Urothelium cell line (cell line): ENCODE measurements around the gene CELF2.
"Not testable (repeated sequence)": the region's sequence is repeated elsewhere in the genome, so short reads cannot be mapped to it uniquely, and the experiment has no call there.

ENCODE experiments used
- DNase-seq: peaks from one replicate; pipeline ENCODE4 v3.0.0; 2011; ENCODE audit warnings: low spot score, mixed read lengths
- FAIRE-seq: peaks from 2 replicates; lab custom pipeline; 2011; peaks lifted over from hg19 to GRCh38; lab: Jason Lieb, UNC

Gene CELF2

DNA sequence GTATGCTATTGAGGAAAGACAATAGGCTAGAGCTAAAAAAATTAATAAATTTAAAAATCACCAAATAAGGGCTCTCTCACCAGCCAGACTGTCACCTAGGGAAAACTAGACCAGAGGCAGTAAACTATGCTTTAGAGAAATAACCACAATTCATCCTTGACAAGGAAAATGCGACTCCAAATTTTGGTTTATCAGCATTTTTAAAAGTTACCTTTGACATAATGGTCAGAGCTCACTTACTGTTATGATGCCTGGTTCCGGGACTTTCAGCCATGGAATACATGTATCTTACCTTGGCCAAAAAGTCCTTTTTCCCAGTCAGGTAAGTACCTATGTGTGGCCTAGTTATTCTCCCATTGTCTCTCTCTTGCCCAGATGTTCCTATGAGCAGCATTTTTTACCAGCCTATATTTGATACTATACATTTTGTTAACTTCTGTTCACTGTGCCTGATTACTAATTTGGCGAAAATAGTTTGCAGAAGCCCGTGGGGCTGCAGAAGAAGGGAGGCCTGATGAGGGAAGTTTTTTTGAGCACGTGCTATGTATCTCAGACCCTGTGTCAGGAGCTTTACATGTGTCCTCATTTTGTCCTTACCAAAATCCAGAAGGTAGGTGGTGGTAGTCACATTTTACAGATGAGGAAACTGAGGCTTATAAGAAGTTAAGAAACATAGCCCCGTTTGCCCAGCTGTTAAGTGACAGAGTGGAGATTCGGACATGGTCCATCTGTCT is 149.7 kb downstream of the CELF2 start:
- no peak for FAIRE-seq
- no peak for DNase-seq

DNA sequence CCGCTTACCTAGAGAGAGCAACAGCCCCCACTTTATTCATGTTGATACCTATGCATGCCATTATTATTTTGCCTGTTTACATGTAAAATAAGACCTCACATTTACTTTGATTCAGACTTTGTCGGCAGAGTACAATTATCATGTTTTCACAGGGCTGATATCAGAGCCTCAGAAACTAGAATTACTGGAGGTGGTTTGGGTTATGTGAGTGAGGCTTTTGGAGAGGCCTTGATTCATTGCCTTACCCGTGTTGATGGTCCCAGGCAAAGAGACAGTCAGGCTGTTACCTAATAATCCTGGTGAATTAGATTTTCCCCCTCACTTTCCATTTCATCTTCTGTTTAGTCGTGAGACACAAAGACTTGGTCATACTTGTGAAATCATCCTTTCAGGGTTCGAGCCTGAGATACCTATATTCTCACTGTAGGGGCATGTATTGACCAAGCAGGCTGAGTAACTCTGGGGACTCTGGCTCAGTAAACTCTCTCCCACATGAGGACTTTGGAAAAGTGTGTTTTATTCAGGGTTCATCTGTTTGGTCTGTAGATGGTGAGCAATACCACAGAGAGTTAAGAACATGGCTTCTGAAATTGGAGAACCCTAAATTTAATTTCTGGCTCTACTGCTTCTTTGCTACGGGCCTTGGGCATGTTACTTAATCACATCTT is 150.9 kb downstream of the CELF2 start:
- DNase-seq (no peak), FAIRE-seq (no peak)

DNA sequence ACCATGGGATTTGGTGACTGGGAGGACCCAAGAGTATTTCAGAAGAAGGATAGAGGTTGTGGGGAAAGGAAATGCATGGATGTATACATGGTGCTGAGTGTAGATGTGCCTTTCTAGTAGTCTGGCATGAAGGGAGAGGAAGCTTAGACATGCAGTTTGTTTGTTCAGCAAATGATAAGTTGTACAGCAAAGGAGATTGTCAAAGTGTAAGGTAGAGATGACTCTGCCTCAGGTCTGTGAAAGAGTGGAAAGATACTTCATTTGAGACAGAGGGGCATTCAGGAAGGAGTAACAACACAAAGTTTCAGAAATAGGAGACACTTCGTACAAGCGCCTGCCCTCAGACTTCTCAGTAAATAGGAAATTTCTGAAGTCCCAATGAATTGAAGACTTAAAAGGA is 152.3 kb downstream of the CELF2 start:
- DNase-seq (no peak), FAIRE-seq (no peak)

DNA sequence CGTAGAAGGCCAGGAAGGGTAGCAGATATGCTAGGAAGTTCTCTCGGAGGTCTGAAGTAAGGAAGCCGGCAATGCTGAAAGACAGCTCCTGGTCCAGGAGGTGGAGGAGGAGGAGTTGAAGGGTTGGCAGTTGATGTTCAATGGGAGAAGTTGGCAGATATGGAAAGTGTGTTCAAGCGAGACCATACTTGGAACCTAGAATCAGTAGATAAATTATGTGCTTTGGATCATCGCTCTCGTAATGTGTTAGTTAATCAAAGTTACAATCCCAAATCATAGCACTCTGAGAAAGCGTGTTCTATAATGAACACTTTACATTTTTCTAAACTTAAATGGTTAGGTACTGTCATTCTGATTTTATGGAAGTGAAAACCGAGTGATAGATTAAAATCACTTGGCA is 152.9 kb downstream of the CELF2 start:
- DNase-seq (no peak), FAIRE-seq (no peak)

DNA sequence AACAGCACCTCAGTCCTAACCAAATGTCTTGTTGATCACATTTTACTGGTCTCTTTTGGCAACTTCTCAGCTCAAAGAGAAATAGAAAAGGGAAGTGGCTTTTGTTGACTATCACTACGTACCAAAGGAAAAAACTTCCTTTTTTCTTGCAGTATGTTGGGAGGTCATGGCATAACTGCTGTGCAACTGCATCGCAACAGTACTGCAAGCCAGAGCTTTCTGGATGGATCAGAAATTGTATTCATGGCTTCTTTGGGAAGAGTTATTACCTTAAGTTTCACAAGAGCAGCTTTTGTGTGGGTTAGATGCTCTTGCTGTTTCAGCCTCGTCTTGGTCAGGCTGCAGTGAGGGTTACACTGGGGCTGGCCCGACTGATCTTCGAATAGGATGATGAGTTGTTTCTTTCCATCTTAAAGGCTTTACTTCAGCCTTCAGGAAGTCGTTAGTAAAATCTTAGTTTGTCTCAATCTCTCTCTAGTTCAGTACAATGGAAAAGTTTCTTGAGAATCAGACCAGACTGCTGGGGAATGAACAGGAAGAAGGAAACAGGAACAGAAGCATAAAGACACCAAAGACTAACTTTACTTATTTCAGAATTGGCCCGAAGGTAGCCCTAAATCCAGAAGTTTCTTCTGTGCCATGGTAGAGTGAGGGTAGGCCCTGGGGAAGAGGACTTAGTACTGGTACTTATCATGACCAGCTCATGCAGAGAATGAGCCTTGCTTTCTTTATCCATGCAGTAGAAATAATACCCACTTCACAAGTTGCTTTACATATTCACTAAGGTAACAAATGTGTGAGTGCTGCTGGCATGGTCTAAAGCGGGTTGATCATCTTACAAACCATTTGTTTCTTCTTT is 153.6 kb downstream of the CELF2 start:
- FAIRE-seq (no peak), DNase-seq (no peak)

DNA sequence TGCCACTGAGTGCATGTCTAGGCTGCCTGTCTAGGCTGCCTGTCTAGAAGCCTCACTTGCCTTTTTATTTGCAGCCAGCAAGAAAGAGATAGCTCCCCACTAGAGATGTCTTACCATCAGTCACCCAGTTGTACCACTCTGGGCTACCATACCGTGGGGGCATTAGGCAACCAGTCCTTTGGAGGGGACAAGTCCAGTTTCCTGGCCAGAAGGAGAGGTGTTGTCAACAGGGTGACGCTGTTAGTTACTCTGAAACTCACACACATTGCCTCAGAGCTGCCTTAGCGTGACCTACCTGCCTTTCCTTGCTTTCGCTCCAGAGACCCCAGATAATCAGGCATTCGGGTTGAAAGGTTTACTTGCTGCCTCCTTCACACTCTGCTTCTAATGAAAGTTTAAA is 155.4 kb downstream of the CELF2 start:
- FAIRE-seq, result no peak
- DNase-seq, result no peak

DNA sequence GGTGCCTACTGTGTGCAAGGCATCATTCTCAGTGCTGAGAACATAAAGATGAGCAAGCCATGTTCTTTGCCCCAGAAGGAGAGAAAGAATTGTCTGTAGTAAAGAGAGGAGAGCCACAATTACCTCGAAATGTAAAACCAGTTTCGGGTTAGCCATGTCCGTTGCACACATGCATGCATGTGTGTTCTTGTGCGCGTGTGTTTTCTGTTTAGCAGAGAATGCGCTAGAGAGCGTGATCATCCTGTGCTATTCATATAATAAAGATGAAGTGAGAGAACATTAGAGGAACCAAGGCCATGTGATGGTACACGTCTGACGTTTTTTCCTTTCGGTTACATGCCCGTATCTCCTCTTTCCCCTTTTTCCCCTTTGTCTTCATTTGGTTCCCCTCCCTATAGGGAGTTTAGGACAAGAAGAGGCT is 158.2 kb downstream of the CELF2 start:
- FAIRE-seq (no peak), DNase-seq (no peak)

DNA sequence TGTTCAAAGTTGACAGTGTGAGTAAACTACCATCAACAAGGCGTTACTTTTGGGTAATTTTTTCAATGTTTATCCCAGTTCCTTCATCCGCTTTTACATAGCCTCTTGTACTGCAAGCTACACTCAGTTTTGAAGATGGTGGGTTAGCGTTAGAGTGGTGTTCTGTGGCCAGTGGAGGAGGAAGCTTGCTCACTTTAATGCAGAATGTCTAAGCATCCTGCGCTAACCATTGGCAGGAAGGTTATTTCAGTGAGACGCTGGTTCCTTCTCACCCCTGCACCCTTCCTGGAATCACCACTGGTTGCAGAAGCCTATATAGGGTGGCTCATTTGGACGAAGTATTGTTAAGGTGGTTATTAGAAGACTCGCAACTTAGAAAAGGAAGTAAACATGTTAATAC is 159.1 kb downstream of the CELF2 start:
- DNase-seq (no peak), FAIRE-seq (no peak)

DNA sequence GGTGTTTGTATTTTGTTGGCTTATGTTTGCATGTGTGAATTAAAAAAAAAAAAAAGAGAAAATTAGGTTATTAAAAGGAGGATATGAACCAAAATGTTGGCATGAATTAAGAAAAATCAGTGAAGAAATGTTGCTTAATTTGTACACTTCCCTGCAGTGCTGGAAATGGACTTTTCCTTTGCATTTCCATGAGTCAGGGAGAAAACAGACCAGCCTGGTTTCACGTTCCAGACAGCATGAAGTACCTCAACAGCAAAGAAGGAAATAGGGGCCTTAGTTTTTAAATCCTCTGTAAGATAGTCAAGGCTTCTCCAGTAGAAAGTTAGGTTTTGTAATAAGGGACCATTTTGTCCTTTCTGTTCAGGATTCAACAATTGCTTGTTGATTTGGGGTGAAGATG is 159.7 kb downstream of the CELF2 start:
- no peak for FAIRE-seq

DNA sequence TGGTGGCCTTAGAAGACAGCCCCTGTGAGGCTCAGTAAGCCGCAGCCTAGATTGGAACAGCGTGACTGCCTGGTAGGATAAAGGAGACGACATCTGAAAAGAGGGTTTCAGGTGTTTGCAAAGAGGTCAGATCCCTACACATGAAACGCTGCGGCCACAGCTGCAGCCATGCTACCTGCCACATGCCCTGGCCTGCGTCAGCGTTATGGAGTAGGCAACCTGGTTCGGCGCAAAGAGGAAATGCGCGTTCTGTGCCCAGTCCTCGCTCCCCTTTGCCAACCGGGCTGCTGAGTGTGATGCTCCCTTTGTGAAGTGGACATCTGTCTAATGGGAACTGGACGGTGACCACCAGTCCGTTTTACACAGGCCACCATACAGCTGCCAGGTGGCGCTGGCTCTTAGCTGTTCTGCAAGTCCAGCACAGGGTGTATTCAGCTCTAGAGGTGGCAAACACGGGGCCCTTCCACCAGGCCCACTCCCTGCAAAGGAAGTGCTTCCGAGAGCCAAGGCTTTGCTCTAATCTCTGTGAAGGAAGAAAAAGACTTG is 160.3 kb downstream of the CELF2 start:
- no peak for FAIRE-seq
- DNase-seq, result no peak

More for the DNA sequence above, 159.7 kb downstream of the CELF2 start:
- DNase-seq, result no peak

DNA sequence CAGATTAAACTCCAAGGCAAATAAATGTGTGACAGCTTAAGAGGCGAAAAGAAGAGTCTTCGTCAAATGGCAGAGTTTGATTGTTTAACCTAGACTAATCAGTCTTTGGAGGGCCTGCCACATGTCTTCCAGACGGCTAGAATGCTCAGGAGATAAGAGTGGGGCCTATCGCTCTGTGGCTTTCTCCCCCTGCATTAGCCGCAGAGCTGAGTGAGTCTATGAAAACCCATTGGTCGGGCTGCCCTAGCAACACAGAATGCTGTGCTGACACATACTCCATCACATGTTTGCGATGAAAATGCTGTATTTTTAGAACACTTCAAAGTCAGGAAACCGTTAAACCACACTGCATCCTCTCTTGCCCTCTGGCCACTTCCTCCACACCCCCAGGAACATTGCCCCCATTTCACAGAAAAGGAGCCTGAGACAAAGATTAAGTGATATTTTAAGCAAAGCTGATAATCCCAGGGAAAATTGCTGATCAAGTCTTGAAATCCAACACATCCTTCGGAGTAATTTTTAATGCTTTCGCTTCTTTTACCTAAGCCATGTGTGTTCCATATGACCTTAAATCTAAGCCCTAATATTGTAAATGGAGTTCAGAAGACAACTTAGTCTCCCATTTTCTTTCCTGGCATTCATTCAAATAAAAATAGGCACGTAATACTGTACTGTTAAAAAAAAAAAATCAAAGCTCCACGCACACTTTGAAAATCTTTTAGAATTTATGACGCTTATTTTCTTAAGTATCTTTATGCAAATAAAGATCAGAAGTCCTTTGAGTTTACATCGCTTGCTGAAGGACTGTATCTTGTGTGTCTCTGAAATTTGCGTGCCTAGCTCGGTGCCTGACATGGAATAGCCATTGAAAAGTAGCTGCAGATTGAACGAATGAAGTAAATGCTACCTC is 161.2 kb downstream of the CELF2 start:
- DNase-seq (no peak), FAIRE-seq (no peak)

DNA sequence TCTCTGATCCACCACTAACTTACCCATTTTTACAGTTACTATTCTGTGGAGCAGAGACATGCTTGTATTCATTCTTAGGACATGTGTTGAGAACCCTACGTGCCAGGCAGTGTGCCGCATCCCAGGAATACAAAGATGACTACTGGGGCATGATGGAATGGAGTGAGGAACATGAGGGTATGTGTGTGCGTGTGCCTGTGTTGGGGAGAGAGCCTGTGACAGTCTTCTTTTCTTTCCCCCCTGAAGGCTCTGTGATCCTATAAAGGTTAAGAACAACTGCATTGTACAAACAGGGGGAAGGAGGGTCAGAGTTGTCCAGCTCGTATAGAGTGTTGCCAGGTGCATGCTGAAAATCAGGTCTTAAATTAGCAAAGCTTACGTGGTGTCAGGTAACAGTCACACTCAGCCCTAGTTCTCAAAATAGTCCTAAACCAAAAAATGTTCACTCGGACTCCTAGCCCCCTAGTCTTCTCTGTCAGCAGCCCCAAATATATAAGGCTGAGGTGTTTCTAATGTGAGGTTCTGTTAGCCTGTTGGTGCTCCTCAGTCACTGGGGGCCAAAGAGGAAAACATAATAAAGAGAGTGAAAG is 161.9 kb downstream of the CELF2 start:
- DNase-seq, result no peak
- FAIRE-seq, result no peak

DNA sequence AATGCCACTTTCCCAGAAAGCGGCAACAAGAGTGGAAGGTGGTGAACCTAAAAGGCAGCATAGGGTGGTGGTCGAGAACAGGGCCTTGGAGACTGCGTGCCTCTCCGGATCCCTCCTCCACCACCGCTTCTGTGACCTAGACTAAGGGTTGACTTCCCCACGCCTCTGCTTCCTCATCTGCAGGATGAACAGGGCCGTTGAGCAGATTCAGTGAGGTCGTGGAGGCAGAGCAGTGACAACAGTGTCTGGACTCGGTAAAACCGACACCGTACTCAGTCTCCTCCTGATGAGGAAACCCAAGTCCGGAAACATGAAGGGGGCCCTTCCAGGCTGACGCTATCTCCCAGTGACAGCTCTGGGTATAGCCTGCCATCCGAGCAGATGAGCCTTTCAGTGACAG is 162.6 kb downstream of the CELF2 start:
- DNase-seq (no peak), FAIRE-seq (no peak)

DNA sequence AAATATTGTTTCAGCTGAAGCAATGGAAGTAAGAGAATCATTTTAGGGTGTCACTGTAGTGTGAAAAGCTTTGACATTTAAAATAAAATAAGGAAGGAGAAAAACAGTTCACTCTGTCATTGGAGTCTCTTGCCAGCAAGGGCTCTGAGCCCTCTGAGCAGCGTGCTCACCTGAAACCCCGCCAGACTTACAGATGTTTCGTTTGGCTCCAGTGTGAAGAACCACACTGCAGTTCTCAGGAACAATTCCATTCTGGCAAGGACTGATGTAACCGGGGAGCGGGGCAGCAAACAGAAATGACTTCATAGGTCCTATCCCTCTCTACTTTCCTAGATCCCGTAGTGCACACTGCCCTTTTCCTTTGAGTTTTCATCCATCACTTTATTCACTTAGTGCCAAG is 164.3 kb downstream of the CELF2 start:
- FAIRE-seq, result no peak
- no peak for DNase-seq

DNA sequence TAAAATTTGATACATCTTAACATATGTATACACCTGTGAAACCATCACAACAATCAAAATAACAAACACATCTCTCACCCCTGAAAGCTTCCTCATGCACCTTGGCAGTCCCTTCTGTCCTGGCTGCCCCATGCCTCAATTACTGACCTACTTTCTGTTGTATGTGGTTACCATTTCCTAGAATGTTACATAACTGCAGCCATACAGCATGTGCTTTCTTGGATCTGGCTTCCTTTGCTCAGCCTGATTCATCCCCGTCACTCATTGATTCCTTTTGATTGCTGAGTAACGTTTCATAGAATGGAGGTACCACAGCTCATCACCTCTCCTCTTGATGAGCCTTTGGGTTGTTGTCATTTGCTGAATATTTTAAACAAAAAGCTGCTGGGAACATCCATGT is 165.3 kb downstream of the CELF2 start:
- FAIRE-seq, result no peak

DNA sequence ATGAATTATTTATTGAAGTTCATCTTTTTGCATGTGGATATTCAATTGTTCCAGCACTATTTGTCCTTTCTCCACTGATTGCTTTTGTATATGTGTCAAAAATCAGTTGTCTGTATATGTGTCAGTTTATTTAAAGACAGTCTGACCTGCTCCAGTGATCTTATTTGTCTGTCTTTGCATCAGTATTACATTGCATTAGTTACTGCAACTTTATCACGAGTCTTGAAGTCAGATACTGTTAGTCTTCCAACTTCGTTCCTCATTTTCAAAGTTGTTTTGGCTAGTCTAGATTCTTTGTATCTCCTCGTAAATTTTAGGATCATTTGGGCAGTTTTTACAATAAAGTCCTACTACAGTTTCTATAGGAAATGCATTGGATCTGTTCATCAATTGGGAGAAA is 166.4 kb downstream of the CELF2 start:
- FAIRE-seq, result no peak
- DNase-seq, result no peak

More for the DNA sequence above, 165.3 kb downstream of the CELF2 start:
- no peak for DNase-seq

DNA sequence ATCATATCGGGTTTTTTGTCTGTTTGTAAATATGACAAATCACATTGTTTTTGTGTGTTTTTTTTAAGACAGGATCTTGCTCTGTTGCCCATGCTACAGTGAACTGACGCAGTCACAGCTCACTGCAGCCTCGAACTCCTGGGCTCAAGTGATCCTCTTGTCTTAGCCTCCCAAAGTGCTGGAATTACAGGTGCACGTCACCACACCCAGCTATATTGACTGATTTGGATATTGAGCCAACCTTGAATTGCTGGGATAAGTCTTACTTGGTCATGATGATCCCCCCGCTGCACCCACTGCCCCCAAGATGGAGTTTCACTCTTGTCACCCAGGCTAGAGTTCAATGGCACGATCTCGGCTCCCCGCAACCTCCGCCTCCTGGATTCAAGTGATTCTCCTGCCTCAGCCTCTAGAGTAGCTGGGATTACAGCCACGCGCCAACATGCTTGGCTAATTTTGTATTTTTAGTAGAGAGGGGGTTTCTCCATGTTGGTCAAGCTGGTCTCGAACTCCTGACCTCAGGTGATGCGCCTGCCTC is 167.5 kb downstream of the CELF2 start:
- FAIRE-seq, result not testable (repeated sequence)

DNA sequence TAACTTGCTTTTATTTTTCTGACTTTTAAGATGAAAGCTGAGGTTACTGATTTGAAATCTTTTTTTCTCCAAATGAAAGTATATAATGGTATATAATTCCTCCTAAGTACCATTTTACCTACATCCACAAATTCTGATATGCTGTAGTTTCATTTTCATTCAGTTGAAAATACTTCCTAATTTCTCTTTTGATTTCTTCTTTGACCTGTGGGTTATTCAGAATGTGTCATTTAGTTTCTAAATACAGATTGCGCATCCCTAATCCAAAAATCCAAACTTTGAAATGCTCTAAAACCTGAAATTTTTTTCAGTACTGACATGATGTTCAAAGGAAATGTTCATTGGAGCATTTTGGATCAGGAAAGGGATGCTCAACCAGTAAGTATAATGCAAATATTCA is 168.7 kb downstream of the CELF2 start:
- DNase-seq, result no peak
- FAIRE-seq, result no peak

More for the DNA sequence above, 167.5 kb downstream of the CELF2 start:
- DNase-seq, result not testable (repeated sequence)

DNA sequence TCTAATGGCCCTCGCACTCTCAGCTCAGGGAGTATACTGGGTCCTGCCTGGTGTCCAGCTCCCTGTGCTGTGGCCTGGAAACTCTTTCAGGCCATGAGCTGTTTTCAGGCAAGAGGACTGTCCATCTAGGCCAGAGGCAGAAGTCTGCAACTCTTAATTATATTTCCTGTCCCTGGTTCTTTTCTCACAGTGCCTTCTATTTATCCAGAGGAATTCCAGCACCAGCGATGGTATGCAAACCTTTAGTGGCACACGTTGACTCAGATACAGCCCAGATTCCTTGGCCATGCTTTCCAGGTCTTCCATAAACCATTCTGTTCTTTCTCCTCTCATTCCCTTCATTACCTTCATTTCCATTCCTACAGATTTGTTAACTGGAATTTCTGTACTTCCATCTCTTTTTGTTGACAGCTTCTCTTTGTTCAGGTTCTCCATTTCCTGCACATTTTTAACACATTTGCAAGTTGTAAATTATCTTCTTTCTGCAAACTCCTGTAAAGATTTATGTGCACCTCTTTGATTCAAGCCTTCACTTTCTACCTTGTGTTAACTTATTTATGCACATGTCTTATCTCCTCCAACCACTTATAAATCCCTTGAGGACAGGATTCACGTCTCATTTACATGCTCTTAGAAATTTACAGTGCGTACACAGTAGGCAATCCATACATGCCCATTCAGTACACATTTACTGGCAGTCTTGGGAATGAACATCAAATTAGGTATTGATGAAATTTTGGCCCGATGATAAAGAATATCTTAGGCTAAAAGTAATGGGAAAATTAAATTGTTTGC is 172.1 kb downstream of the CELF2 start:
- no peak for FAIRE-seq

More for the DNA sequence above, 172.1 kb downstream of the CELF2 start:
- DNase-seq, result no peak
